Measurements from ENCODE around the gene CDC20.

CDC20 gene

GRCh38 chr1:43372172-43372571 lies 13.4 kb downstream of the CDC20 start:
- no peaks in the 10 kb centered on the region for H3K36me3 ChIP-seq (ENCODE audit: insufficient read depth, low read length)
- H3K4me1 ChIP-seq (ENCODE audit: insufficient read depth, low read length): peaks cover 7% of the 10 kb centered on the region; the same call in 1 of the 2 replicates
- H3K9me3 ChIP-seq (ENCODE audit: control insufficient read depth, insufficient read depth, low read length): no peaks in the 10 kb centered on the region
- H3K9ac ChIP-seq (ENCODE audit: low read depth, low read length): no peak overlapping the region

- Histone ChIP-seq H3K9ac (ENCODE audit: low read depth, low read length) (no peak overlapping the region), H3K36me3 (ENCODE audit: insufficient read depth, low read length) (no peaks in the 10 kb centered on the region), H3K9me3 (ENCODE audit: control insufficient read depth, insufficient read depth, low read length) (no peaks in the 10 kb centered on the region), H3K4me1 (ENCODE audit: insufficient read depth, low read length) (peaks cover 7% of the 10 kb centered on the region; the same call in 1 of the 2 replicates)
Measured at GRCh38 chr1:43373066-43373940, 14.5 kb downstream of the CDC20 start.

GRCh38 chr1:43376723-43377235 lies 18.0 kb downstream of the CDC20 start:
- Histone ChIP-seq H3K9ac (ENCODE audit: low read depth, low read length) (no peak overlapping the region), H3K9me3 (ENCODE audit: control insufficient read depth, insufficient read depth, low read length) (no peaks in the 10 kb centered on the region), H3K4me1 (ENCODE audit: insufficient read depth, low read length) (peaks cover 3% of the 10 kb centered on the region; the same call in 1 of the 2 replicates), H3K36me3 (ENCODE audit: insufficient read depth, low read length) (no peaks in the 10 kb centered on the region)

GRCh38 chr1:43377831-43378230 lies 19.1 kb downstream of the CDC20 start:
- H3K9ac ChIP-seq (ENCODE audit: low read depth, low read length): no peak overlapping the region
- H3K36me3 ChIP-seq (ENCODE audit: insufficient read depth, low read length): no peaks in the 10 kb centered on the region
- no peaks in the 10 kb centered on the region for H3K9me3 ChIP-seq (ENCODE audit: control insufficient read depth, insufficient read depth, low read length)
- peaks cover 1% of the 10 kb centered on the region; the same call in 1 of the 2 replicates for H3K4me1 ChIP-seq (ENCODE audit: insufficient read depth, low read length)

GRCh38 chr1:43379476-43379875 lies 20.7 kb downstream of the CDC20 start:
- H3K9me3 ChIP-seq (ENCODE audit: control insufficient read depth, insufficient read depth, low read length): no peaks in the 10 kb centered on the region
- H3K36me3 ChIP-seq (ENCODE audit: insufficient read depth, low read length): 0 out of 2 replicates have a peak, but pooled peaks cover 6% of the 10 kb centered on the region
- H3K4me1 ChIP-seq (ENCODE audit: insufficient read depth, low read length): no peaks in the 10 kb centered on the region
- H3K9ac ChIP-seq (ENCODE audit: low read depth, low read length): no peak overlapping the region

- Histone ChIP-seq H3K9me3 (ENCODE audit: control insufficient read depth, insufficient read depth, low read length) (no peaks in the 10 kb centered on the region), H3K4me1 (ENCODE audit: insufficient read depth, low read length) (no peaks in the 10 kb centered on the region), H3K36me3 (ENCODE audit: insufficient read depth, low read length) (peaks cover 18% of the 10 kb centered on the region; the same call in 1 of the 2 replicates), H3K9ac (ENCODE audit: low read depth, low read length) (no peak overlapping the region)
Measured at GRCh38 chr1:43381612-43382011, 22.8 kb downstream of the CDC20 start.

- no peak overlapping the region for H3K9ac ChIP-seq (ENCODE audit: low read depth, low read length)
- H3K36me3 ChIP-seq (ENCODE audit: insufficient read depth, low read length): peaks cover 24% of the 10 kb centered on the region; the same call in 1 of the 2 replicates
- no peaks in the 10 kb centered on the region for H3K4me1 ChIP-seq (ENCODE audit: insufficient read depth, low read length)
- no peaks in the 10 kb centered on the region for H3K9me3 ChIP-seq (ENCODE audit: control insufficient read depth, insufficient read depth, low read length)
Measured at GRCh38 chr1:43382027-43382779, 23.4 kb downstream of the CDC20 start.

- Histone ChIP-seq H3K9ac (ENCODE audit: low read depth, low read length) (no peak overlapping the region), H3K4me1 (ENCODE audit: insufficient read depth, low read length) (no peaks in the 10 kb centered on the region; the same call in 1 of the 2 replicates), H3K9me3 (ENCODE audit: control insufficient read depth, insufficient read depth, low read length) (no peaks in the 10 kb centered on the region), H3K36me3 (ENCODE audit: insufficient read depth, low read length) (peaks cover 32% of the 10 kb centered on the region)
Measured at GRCh38 chr1:43383449-43383848, 24.7 kb downstream of the CDC20 start.

- Histone ChIP-seq H3K4me1 (ENCODE audit: insufficient read depth, low read length) (peaks cover 5% of the 10 kb centered on the region; the same call in 1 of the 2 replicates), H3K36me3 (ENCODE audit: insufficient read depth, low read length) (peaks cover 32% of the 10 kb centered on the region), H3K9ac (ENCODE audit: low read depth, low read length) (no peak overlapping the region), H3K9me3 (ENCODE audit: control insufficient read depth, insufficient read depth, low read length) (no peaks in the 10 kb centered on the region)
Measured at GRCh38 chr1:43386676-43387075, 27.9 kb downstream of the CDC20 start.

- peaks cover 32% of the 10 kb centered on the region for H3K36me3 ChIP-seq (ENCODE audit: insufficient read depth, low read length)
- no peaks in the 10 kb centered on the region for H3K9me3 ChIP-seq (ENCODE audit: control insufficient read depth, insufficient read depth, low read length)
- no peak overlapping the region for H3K9ac ChIP-seq (ENCODE audit: low read depth, low read length)
- peaks cover 5% of the 10 kb centered on the region; the same call in 1 of the 2 replicates for H3K4me1 ChIP-seq (ENCODE audit: insufficient read depth, low read length)
Measured at GRCh38 chr1:43387976-43388599, 29.3 kb downstream of the CDC20 start.

- no peaks in the 10 kb centered on the region for H3K9me3 ChIP-seq (ENCODE audit: control insufficient read depth, insufficient read depth, low read length)
- H3K4me1 ChIP-seq (ENCODE audit: insufficient read depth, low read length): peaks cover 5% of the 10 kb centered on the region; the same call in 1 of the 2 replicates
Measured at GRCh38 chr1:43388613-43389012, 29.8 kb downstream of the CDC20 start.

GRCh38 chr1:43389326-43390313 lies 30.8 kb downstream of the CDC20 start, which contains the start of the genes MED8 and SZT2:
Gene MED8, minus strand, starts transcription at chr1:43389800. Its CDS starts 36 bp downstream, at chr1:43389764.
Gene SZT2, plus strand, starts transcription at chr1:43389899. Its CDS starts 70 bp downstream, at chr1:43389969.
- H3K4me1 ChIP-seq (ENCODE audit: insufficient read depth, low read length): peaks cover 5% of the 10 kb centered on the region; the same call in 1 of the 2 replicates
- H3K9me3 ChIP-seq (ENCODE audit: control insufficient read depth, insufficient read depth, low read length): no peaks in the 10 kb centered on the region
- H3K36me3 ChIP-seq (ENCODE audit: insufficient read depth, low read length): peaks cover 25% of the 10 kb centered on the region
- peak within 1 kb of the TSS; percentile 89 for H3K9ac ChIP-seq (ENCODE audit: low read depth, low read length)

More at GRCh38 chr1:43388613-43389012, 29.8 kb downstream of the CDC20 start:
- H3K36me3 ChIP-seq (ENCODE audit: insufficient read depth, low read length): peaks cover 32% of the 10 kb centered on the region
- H3K9ac ChIP-seq (ENCODE audit: low read depth, low read length): peak overlapping the region; percentile 89; the same call in 1 of the 2 replicates

- peaks cover 5% of the 10 kb centered on the region; the same call in 1 of the 2 replicates for H3K4me1 ChIP-seq (ENCODE audit: insufficient read depth, low read length)
- no peaks in the 10 kb centered on the region for H3K9me3 ChIP-seq (ENCODE audit: control insufficient read depth, insufficient read depth, low read length)
- H3K36me3 ChIP-seq (ENCODE audit: insufficient read depth, low read length): 0 out of 2 replicates have a peak, but pooled peaks cover 4% of the 10 kb centered on the region
- H3K9ac ChIP-seq (ENCODE audit: low read depth, low read length): no peak overlapping the region
Measured at GRCh38 chr1:43392702-43393101, 33.9 kb downstream of the CDC20 start.

All from ES-I3 (cell line).